Loucy (cell line): ENCODE results near the gene ETV2.

Experiments
- CTCF ChIP-seq: fragments of 200-600 bp; sonication (generic); conservative IDR thresholded peaks from 2 replicates; pipeline ENCODE4 v1.5.1; 2014; ENCODE audit warnings: mild to moderate bottlenecking, antibody characterized with exemption, low read length
- EZH2phosphoT487 ChIP-seq: fragments of 200-600 bp; IDR thresholded peaks from 2 replicates; pipeline ENCODE4 v1.6.1; 2018; ENCODE audit warnings: antibody characterized with exemption, mild to moderate bottlenecking, moderate library complexity, borderline replicate concordance

DNA sequence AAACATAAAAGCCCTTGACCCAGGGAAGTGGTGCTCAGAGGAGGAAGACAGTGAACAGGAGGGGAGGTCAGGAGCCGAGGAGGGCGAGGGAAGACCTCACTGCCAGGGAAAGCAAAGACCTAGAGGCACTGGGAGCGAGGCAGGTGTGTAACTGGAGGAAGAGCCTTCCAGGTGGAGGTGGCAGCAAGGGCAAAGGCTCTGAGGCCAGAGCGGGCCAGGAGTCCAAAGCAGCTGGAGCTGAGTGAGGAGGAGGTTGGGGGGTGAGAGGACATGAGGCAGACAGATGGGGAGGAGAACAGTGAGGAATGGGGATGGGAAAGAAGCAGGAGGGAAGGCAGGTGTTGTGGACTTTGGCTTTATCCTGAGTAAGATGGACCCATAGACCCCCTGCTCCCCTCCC, 28.4 kb downstream of the ETV2 start:
- TF ChIP-seq CTCF: no peak
- no peak for TF ChIP-seq EZH2phosphoT487
